ENCODE results near the gene SPO11.

Gene SPO11

GRCh38 chr20:57294550-57294949 is 35.1 kb upstream of the SPO11 start:
- no peak overlapping the region for H3K27ac ChIP-seq
- TF ChIP-seq CTCF (conservative IDR thresholded peaks at IDR 0.05), result no peak

GRCh38 chr20:57298457-57298856 is 31.1 kb upstream of the SPO11 start:
- H3K27ac ChIP-seq, result no peak overlapping the region
- no peak for TF ChIP-seq CTCF (conservative IDR thresholded peaks at IDR 0.05)

- no peak overlapping the region for H3K27ac ChIP-seq
- no peak for TF ChIP-seq CTCF (conservative IDR thresholded peaks at IDR 0.05)
Observed at GRCh38 chr20:57301026-57301425, 28.6 kb upstream of the SPO11 start.

- no peak for TF ChIP-seq CTCF (conservative IDR thresholded peaks at IDR 0.05)
- H3K27ac ChIP-seq, result no peak overlapping the region
Observed at GRCh38 chr20:57306747-57307146, 22.9 kb upstream of the SPO11 start.

GRCh38 chr20:57308451-57309271 is 20.9 kb upstream of the SPO11 start:
- no peak for TF ChIP-seq CTCF (conservative IDR thresholded peaks at IDR 0.05)
- H3K27ac ChIP-seq, result no peak overlapping the region

- no peak for TF ChIP-seq CTCF (conservative IDR thresholded peaks at IDR 0.05)
- no peak overlapping the region for H3K27ac ChIP-seq
Observed at GRCh38 chr20:57309544-57310115, 20.0 kb upstream of the SPO11 start.

- H3K27ac ChIP-seq, result no peak overlapping the region
- no peak for TF ChIP-seq CTCF (conservative IDR thresholded peaks at IDR 0.05)
Observed at GRCh38 chr20:57310821-57311514, 18.6 kb upstream of the SPO11 start.

Data from VCaP (cell line).